K562 (cell line): Measurements from ENCODE around the gene AHR.

ENCODE experiments used
- BCLAF1 ChIP-seq, 2 experiments: fragments of 450-650 bp in 1 of 2; IDR thresholded peaks; 2 replicates each; pipeline ENCODE4 v1.6.1; 2011 to 2017; ENCODE audit warnings: low read depth in 2 of 2, antibody characterized with exemption in 1 of 2, borderline replicate concordance in 1 of 2, low read length in 1 of 2, mild to moderate bottlenecking in 1 of 2, mixed read lengths in 1 of 2; ENCODE audit not compliant: control insufficient read depth in 1 of 2
- CTCF ChIP-seq, 3 experiments: IDR thresholded peaks in 2 of 3; conservative IDR thresholded peaks in 1 of 3; 2 replicates each; pipeline ENCODE4 v1.5.1; 2011 to 2012; ENCODE audit warnings: low read length in 3 of 3, mild to moderate bottlenecking in 3 of 3, control low read depth in 2 of 3, improper control_type of control experiment in 1 of 3, inconsistent platforms in 1 of 3, low read depth in 1 of 3, mixed read lengths in 1 of 3, moderate library complexity in 1 of 3; ENCODE audit not compliant: insufficient read depth in 2 of 3
- ZNF263 ChIP-seq: sonication (generic); formaldehyde crosslinking; IDR thresholded peaks from 2 replicates; pipeline ENCODE4 v1.8.0; 2022; ENCODE audit warnings: mild to moderate bottlenecking, missing genetic modification reagents, borderline replicate concordance
- TF ChIP-seq, protein P1 (sequence below): fragments of 250-450 bp; sonication (Bioruptor Pico); IDR thresholded peaks from 2 replicates; pipeline ENCODE4 v1.8.0; 2022; ENCODE audit warnings: moderate library complexity, mild to moderate bottlenecking, inconsistent platforms
- TF ChIP-seq, protein P2 (sequence below): fragments of 450-650 bp; IDR thresholded peaks from 2 replicates; pipeline ENCODE4 v1.6.1; 2016

- TF ChIP-seq CTCF (IDR thresholded peaks at IDR 0.05 in 2 of 3, conservative IDR thresholded peaks at IDR 0.05 in 1 of 3; ENCODE audit: insufficient read depth in 2 of 3, low read depth in 1 of 3, low read length in 3 of 3) (no peak), ZNF263 (CRISPR knock-in tag) (no peak), BCLAF1 (IDR thresholded peaks at IDR 0.05; ENCODE audit: borderline replicate concordance in 1 of 2, control insufficient read depth in 1 of 2, low read depth in 2 of 2, low read length in 1 of 2) (no peak)
- TF ChIP-seq, protein P1, sequence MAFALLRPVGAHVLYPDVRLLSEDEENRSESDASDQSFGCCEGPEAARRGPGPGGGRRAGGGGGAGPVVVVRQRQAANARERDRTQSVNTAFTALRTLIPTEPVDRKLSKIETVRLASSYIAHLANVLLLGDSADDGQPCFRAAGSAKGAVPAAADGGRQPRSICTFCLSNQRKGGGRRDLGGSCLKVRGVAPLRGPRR (CRISPR knock-in tag): no peak
- TF ChIP-seq, protein P2, sequence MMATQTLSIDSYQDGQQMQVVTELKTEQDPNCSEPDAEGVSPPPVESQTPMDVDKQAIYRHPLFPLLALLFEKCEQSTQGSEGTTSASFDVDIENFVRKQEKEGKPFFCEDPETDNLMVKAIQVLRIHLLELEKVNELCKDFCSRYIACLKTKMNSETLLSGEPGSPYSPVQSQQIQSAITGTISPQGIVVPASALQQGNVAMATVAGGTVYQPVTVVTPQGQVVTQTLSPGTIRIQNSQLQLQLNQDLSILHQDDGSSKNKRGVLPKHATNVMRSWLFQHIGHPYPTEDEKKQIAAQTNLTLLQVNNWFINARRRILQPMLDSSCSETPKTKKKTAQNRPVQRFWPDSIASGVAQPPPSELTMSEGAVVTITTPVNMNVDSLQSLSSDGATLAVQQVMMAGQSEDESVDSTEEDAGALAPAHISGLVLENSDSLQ: no peak
Measured at GRCh38 chr7:17339139-17339538, 40.7 kb downstream of the AHR start.
